Pancreas (tissue), 10 donors: ENCODE results near the gene RAB24. TPM values are rescaled to one million over a fixed set of nuclear protein-coding genes. Genes with fewer than 3 reads are reported as not detected.

ENCODE experiments used
- ATAC-seq, 4 donors: fragments of 200-7000 bp; cut with Tn5 transposase; one replicate each; pipeline versions ENCODE4 v1.8.0 to v1.9.1; 2020; ENCODE audit warnings: mild to moderate bottlenecking in 4 of 4, moderate library complexity in 4 of 4
- DNase-seq, 6 donors: peaks; one replicate each; pipeline ENCODE4 v3.0.0-alpha.2; 2020
- FAIRE-seq: peaks from 2 replicates; lab custom pipeline; 2012; peaks lifted over from hg19 to GRCh38; lab: Jason Lieb, UNC
- H3K27ac ChIP-seq, 4 donors: fragments of 200-600 bp; sonication (generic); 1 replicate in 3 of 4; 2 replicates in 1 of 4; pipeline versions ENCODE4 v1.5.0 to v1.8.0; 2020
- H3K27me3 ChIP-seq, 4 donors: fragments of 200-600 bp; one replicate each; pipeline ENCODE4 v1.8.0; 2021
- H3K36me3 ChIP-seq, 3 donors: fragments of 200-600 bp; sonication (generic) in 1 of 3; one replicate each; pipeline versions ENCODE4 v1.5.0 to v1.8.0; 2020 to 2021
- H3K4me1 ChIP-seq, 3 donors: fragments of 200-600 bp; one replicate each; pipeline ENCODE4 v1.8.0; 2021
- H3K4me3 ChIP-seq, 4 donors: fragments of 200-600 bp; sonication (generic) in 2 of 4; one replicate each; pipeline versions ENCODE4 v1.5.0 to v1.8.0; 2020 to 2021
- H3K9me3 ChIP-seq, 4 donors: fragments of 200-600 bp; one replicate each; pipeline ENCODE4 v1.8.0; 2021
- CTCF ChIP-seq, 4 donors: fragments of 200-600 bp; sonication (generic) in 3 of 4; IDR thresholded peaks; one replicate each; pipeline versions ENCODE4 v1.5.0 to v1.8.0; 2021; ENCODE audit warnings: antibody characterized with exemption in 4 of 4
- WGBS, 2 donors: extraction: QIAGEN DNeasy Blood & Tissue Kit; methylation state at CpG; one replicate each; pipeline ENCODE4 v1.1.7; 2013; 5-methylcytosine and 5-hydroxymethylcytosine counted together
- intact Hi-C, 3 donors: fragments of 100-400 bp; cut with DNase I; formaldehyde crosslinking; loops; one replicate each; pipeline versions ENCODE4 v1.11.1 to v1.14.2; 2022
- polyA plus RNA-seq, 2 donors: library from polyadenylated mRNA; stranded (reverse); fragments of 200-250 nt; gene quantifications; one replicate each; pipeline ENCODE4 v1.2.3, GENCODE V29; 2013
- total RNA-seq, 6 donors: library from RNA; stranded (reverse); fragmentation: NEBNext Ultra II Directional in 4 of 6; extraction: Animal tissue kit (Norgen Biotek cat#: 25700) in 4 of 6; gene quantifications; one replicate each; pipeline versions ENCODE4 v1.2.1 to v1.2.4, GENCODE V29; 2021 to 2023
- donor health status: healthy with polysubstance abuse.
- donor health status: DM: no; HTN: no; CAD: no; lungs with moderate emphysema.
- donor health status: DM: no; HTN: no; CAD: no.
- donor health status: control.
- donor health status: control.
- donor health status: Bipolar disorder and iron deficiency.
- donor health status: DM: yes; HTN: yes; CAD: no.
- donor health status: DM: no; HTN: no; CAD: no.
- donor health status: DM: no; HTN: no; CAD: no.
- donor health status: DM: yes; HTN: yes; CAD: no.

Gene RAB24
- total and polyA plus RNA-seq, 8 donors, result 34.5 to 160 (median 38.6) TPM

- Histone ChIP-seq H3K9me3 (no peaks in the 10 kb centered on the region), H3K4me1 (peaks cover 13 to 27% (median 15%) of the 10 kb centered on the region in 3 donors), H3K36me3 (peaks cover 0 to 43% (median 15%) of the 10 kb centered on the region in 3 donors), H3K27me3 (no peaks in the 10 kb centered on the region), H3K4me3 (no peak overlapping the region), H3K27ac (peak overlapping the region in 1 of 4 donors; percentile 34)
- no peak for TF ChIP-seq CTCF (IDR thresholded peaks at IDR 0.05)
- WGBS, 2 donors, result 44 to 51% methylated on average over 4 of the region's 4 CpGs
- no peak for FAIRE-seq
- intact Hi-C loops, result loop anchor here in 1 of 3 donors (10.0 kb wide), 1 partner anchor 162 kb away; the partner anchor contains the start of gene NSD1
- peak in 1 of 6 donors; percentile 22 for DNase-seq
- peak in 3 of 4 donors; percentile 14 to 40 (median 35) for ATAC-seq
Measured at GRCh38 chr5:177296581-177296980, 6.9 kb downstream of the RAB24 start.

DNA sequence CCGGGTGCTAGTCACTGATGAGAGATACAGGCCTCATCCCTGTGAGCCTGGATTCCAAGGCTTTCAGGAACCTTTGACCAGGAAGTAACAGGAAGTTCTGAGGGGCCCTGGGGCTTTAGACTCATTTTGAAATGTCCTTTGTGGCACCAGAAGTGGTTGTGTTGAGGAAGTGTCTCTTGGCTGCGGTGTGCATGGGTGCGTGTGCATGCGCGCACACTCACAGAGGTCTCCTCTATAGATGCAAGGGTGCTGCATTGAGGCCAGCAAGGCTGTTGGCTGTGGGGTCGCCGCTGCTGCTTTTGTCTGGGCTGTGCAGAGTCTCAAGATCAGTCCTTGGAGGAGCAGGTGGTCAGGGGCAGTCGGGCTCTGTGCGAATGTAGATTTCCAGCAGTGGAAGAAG lies 7.6 kb downstream of the RAB24 start:
- Histone ChIP-seq H3K27ac (peak overlapping the region in 1 of 4 donors; percentile 34), H3K27me3 (no peaks in the 10 kb centered on the region), H3K36me3 (peaks cover 0 to 43% (median 15%) of the 10 kb centered on the region in 3 donors), H3K4me1 (peaks cover 8 to 20% (median 8%) of the 10 kb centered on the region in 3 donors), H3K4me3 (no peak overlapping the region), H3K9me3 (no peaks in the 10 kb centered on the region)
- FAIRE-seq (no peak), DNase-seq (no peak), ATAC-seq (no peak)
- 89 to 92% methylated on average over 9 of the region's 9 CpGs for WGBS, 2 donors
- no peak for TF ChIP-seq CTCF (IDR thresholded peaks at IDR 0.05)
- intact Hi-C loops, result loop anchor here in 1 of 3 donors (10.0 kb wide), 1 partner anchor 161 kb away; the partner anchor contains the start of gene NSD1

- no peak for TF ChIP-seq CTCF (IDR thresholded peaks at IDR 0.05)
- no peak overlapping the region for H3K27ac ChIP-seq
- 92 to 98% methylated on average over 3 of the region's 3 CpGs for WGBS, 2 donors
- FAIRE-seq (no peak), ATAC-seq (no peak), DNase-seq (no peak)
- H3K9me3 ChIP-seq, result no peaks in the 10 kb centered on the region
- H3K4me3 ChIP-seq, result no peak overlapping the region
- peaks cover 0 to 9% (median 0%) of the 10 kb centered on the region in 3 donors for H3K4me1 ChIP-seq
- intact Hi-C loops, result loop anchor here in 1 of 3 donors (10.0 kb wide), 1 partner anchor 160 kb away; the partner anchor contains the start of gene NSD1
- H3K27me3 ChIP-seq, result no peaks in the 10 kb centered on the region
- H3K36me3 ChIP-seq, result peaks cover 0 to 52% (median 15%) of the 10 kb centered on the region in 3 donors
Measured at GRCh38 chr5:177294632-177295031, 8.9 kb downstream of the RAB24 start.

DNA sequence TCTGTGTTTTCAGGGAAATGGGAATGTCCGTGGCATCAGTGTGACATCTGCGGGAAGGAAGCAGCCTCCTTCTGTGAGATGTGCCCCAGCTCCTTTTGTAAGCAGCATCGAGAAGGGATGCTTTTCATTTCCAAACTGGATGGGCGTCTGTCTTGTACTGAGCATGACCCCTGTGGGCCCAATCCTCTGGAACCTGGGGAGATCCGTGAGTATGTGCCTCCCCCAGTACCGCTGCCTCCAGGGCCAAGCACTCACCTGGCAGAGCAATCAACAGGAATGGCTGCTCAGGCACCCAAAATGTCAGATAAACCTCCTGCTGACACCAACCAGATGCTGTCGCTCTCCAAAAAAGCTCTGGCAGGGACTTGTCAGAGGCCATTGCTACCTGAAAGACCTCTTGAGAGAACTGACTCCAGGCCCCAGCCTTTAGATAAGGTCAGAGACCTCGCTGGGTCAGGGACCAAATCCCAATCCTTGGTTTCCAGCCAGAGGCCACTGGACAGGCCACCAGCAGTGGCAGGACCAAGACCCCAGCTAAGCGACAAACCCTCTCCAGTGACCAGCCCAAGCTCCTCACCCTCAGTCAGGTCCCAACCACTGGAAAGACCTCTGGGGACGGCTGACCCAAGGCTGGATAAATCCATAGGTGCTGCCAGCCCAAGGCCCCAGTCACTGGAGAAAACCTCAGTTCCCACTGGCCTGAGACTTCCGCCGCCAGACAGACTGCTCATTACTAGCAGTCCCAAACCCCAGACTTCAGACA lies 9.5 kb downstream of the RAB24 start:
- ATAC-seq (no peak), DNase-seq (no peak), FAIRE-seq (no peak)
- peaks cover 0 to 52% (median 15%) of the 10 kb centered on the region in 3 donors for H3K36me3 ChIP-seq
- 93 to 94% methylated on average over 12 of the region's 12 CpGs for WGBS, 2 donors
- no peaks in the 10 kb centered on the region for H3K27me3 ChIP-seq
- no peaks in the 10 kb centered on the region for H3K9me3 ChIP-seq
- H3K4me1 ChIP-seq, result peaks cover 0 to 7% (median 0%) of the 10 kb centered on the region in 3 donors
- no peak overlapping the region for H3K4me3 ChIP-seq
- no peak overlapping the region for H3K27ac ChIP-seq
- intact Hi-C loops, result loop anchor here in 1 of 3 donors (10.0 kb wide), 1 partner anchor 159 kb away; the partner anchor contains the start of gene NSD1
- TF ChIP-seq CTCF (IDR thresholded peaks at IDR 0.05), result no peak
